ENCODE results near the gene RHBDF2.

- TF ChIP-seq, protein P1, sequence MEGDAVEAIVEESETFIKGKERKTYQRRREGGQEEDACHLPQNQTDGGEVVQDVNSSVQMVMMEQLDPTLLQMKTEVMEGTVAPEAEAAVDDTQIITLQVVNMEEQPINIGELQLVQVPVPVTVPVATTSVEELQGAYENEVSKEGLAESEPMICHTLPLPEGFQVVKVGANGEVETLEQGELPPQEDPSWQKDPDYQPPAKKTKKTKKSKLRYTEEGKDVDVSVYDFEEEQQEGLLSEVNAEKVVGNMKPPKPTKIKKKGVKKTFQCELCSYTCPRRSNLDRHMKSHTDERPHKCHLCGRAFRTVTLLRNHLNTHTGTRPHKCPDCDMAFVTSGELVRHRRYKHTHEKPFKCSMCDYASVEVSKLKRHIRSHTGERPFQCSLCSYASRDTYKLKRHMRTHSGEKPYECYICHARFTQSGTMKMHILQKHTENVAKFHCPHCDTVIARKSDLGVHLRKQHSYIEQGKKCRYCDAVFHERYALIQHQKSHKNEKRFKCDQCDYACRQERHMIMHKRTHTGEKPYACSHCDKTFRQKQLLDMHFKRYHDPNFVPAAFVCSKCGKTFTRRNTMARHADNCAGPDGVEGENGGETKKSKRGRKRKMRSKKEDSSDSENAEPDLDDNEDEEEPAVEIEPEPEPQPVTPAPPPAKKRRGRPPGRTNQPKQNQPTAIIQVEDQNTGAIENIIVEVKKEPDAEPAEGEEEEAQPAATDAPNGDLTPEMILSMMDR (conservative IDR thresholded peaks at IDR 0.05; ENCODE audit: low read length), result no peak
- TF ChIP-seq EZH2phosphoT487 (IDR thresholded peaks at IDR 0.05; ENCODE audit: borderline replicate concordance, low read depth, low read length), result no peak
These were observed 41.3 kb upstream of the RHBDF2 start for GRCh38 chr17:76542566-76542971.
